CD4-positive, alpha-beta T cell treated with Interleukin-6 at 100 ng/mL for 8 hours (primary cell): ENCODE data around the gene MAPK14.
"Not testable (repeated sequence)": the region's sequence is repeated elsewhere in the genome, so short reads cannot be mapped to it uniquely, and the experiment has no call there.

ENCODE experiments used
- DNase-seq: peaks from one replicate; pipeline ENCODE4 v3.0.0-alpha.2; 2020; ENCODE audit warnings: mixed read lengths, low spot score

Gene MAPK14

GRCh38 chr6:36122495-36123269, 95.1 kb downstream of the MAPK14 start:
- DNase-seq: no peak

- peak; percentile 93 for DNase-seq
These were observed 95.9 kb downstream of the MAPK14 start for GRCh38 chr6:36123270-36124139.

GRCh38 chr6:36124346-36124745, 96.7 kb downstream of the MAPK14 start:
- DNase-seq: not testable (repeated sequence)

GRCh38 chr6:36124881-36125280, 97.3 kb downstream of the MAPK14 start:
- no peak for DNase-seq

- no peak for DNase-seq
These were observed 98.0 kb downstream of the MAPK14 start for GRCh38 chr6:36125575-36125974.

- DNase-seq: no peak
These were observed 98.5 kb downstream of the MAPK14 start for GRCh38 chr6:36126121-36126520.

GRCh38 chr6:36126553-36127458, 99.2 kb downstream of the MAPK14 start:
- no peak for DNase-seq

- no peak for DNase-seq
These were observed 99.9 kb downstream of the MAPK14 start for GRCh38 chr6:36127462-36128016.

GRCh38 chr6:36128073-36128472, 100.5 kb downstream of the MAPK14 start:
- DNase-seq: no peak

GRCh38 chr6:36128793-36129192, 101.2 kb downstream of the MAPK14 start:
- no peak for DNase-seq

GRCh38 chr6:36129334-36129733, 101.7 kb downstream of the MAPK14 start:
- DNase-seq: not testable (repeated sequence)

GRCh38 chr6:36129941-36130666, 102.5 kb downstream of the MAPK14 start, which contains the start of gene MAPK13:
MAPK13 (plus strand) TSS chr6:36130513; CDS start chr6:36130583, 70 bp downstream.
- DNase-seq: peak; percentile 10

GRCh38 chr6:36130667-36131510, 103.3 kb downstream of the MAPK14 start:
- peak; percentile 38 for DNase-seq

GRCh38 chr6:36131511-36132245, 104.1 kb downstream of the MAPK14 start:
- peak; percentile 62 for DNase-seq

GRCh38 chr6:36132246-36132895, 104.8 kb downstream of the MAPK14 start:
- DNase-seq: no peak

- no peak for DNase-seq
These were observed 105.5 kb downstream of the MAPK14 start for GRCh38 chr6:36133148-36133547.

- DNase-seq: no peak
These were observed 106.3 kb downstream of the MAPK14 start for GRCh38 chr6:36133912-36134311.

- DNase-seq: no peak
These were observed 107.6 kb downstream of the MAPK14 start for GRCh38 chr6:36135053-36135731.
